Activated T-helper 2 cell treated with anti-CD3 and anti-CD28 coated beads, Interferon-gamma antibody, Interleukin-2, Interleukin-4, amounts not matched to agents 10 μg/mL and 5 μg/mL and 100 μg/mL, durations not matched to agents 14 hours and 24 hours and 36 hours (primary cell): ENCODE data around the gene CHD1. TPM values are rescaled to one million over a fixed set of nuclear protein-coding genes. Genes with fewer than 3 reads are reported as not detected.

Source experiments
- DNase-seq: peaks from one replicate; pipeline ENCODE4 v3.0.0; 2021; ENCODE audit warnings: low spot score
- H3K27ac Mint-ChIP-seq: one replicate; pipeline ENCODE4 v1.8.0; 2021; ENCODE audit warnings: mixed read lengths
- H3K27me3 Mint-ChIP-seq: one replicate; pipeline ENCODE4 v1.8.0; 2021; ENCODE audit warnings: low read depth, mixed read lengths
- H3K36me3 Mint-ChIP-seq: one replicate; pipeline ENCODE4 v1.8.0; 2021; ENCODE audit warnings: low read depth, mixed read lengths
- H3K4me1 Mint-ChIP-seq: one replicate; pipeline ENCODE4 v1.8.0; 2021; ENCODE audit warnings: low read depth, mixed read lengths
- H3K4me3 Mint-ChIP-seq: one replicate; pipeline ENCODE4 v1.8.0; 2021; ENCODE audit warnings: low read depth, mild to moderate bottlenecking, moderate library complexity, mixed read lengths
- H3K9me3 Mint-ChIP-seq: one replicate; pipeline ENCODE4 v1.8.0; 2021; ENCODE audit warnings: mixed read lengths
- intact Hi-C: fragments of 100-400 bp; cut with micrococcal nuclease; formaldehyde crosslinking; loops from one replicate; pipeline ENCODE4 v1.15.1; 2023
- total RNA-seq: library from RNA; stranded (reverse); gene quantifications from 2 replicates; pipeline ENCODE4 v1.2.3, GENCODE V29; 2022

CHD1 gene
- total RNA-seq, 1 donor from 2014 or later: 72.1 TPM

GRCh38 chr5:98813755-98814154 lies 115.1 kb downstream of the CHD1 start:
- Mint-ChIP-seq H3K36me3 (no peaks in the 10 kb centered on the region), H3K4me1 (no peaks in the 10 kb centered on the region), H3K9me3 (no peaks in the 10 kb centered on the region), H3K27me3 (peaks cover 3% of the 10 kb centered on the region), H3K4me3 (no peak overlapping the region), H3K27ac (no peak overlapping the region)
- no peak for DNase-seq
- intact Hi-C loops: no loop called here

GRCh38 chr5:98810206-98810605 lies 118.6 kb downstream of the CHD1 start:
- intact Hi-C loops: no loop called here
- H3K9me3 Mint-ChIP-seq: peaks cover 19% of the 10 kb centered on the region
- DNase-seq: no peak
- no peaks in the 10 kb centered on the region for H3K36me3 Mint-ChIP-seq
- no peaks in the 10 kb centered on the region for H3K4me1 Mint-ChIP-seq
- H3K27ac Mint-ChIP-seq: no peak overlapping the region
- no peak overlapping the region for H3K4me3 Mint-ChIP-seq
- H3K27me3 Mint-ChIP-seq: peaks cover 3% of the 10 kb centered on the region

GRCh38 chr5:98807806-98808205 lies 121.0 kb downstream of the CHD1 start:
- H3K27me3 Mint-ChIP-seq: peaks cover 3% of the 10 kb centered on the region
- intact Hi-C loops: no loop called here
- no peak overlapping the region for H3K4me3 Mint-ChIP-seq
- no peaks in the 10 kb centered on the region for H3K36me3 Mint-ChIP-seq
- H3K4me1 Mint-ChIP-seq: no peaks in the 10 kb centered on the region
- DNase-seq: no peak
- H3K27ac Mint-ChIP-seq: no peak overlapping the region
- peaks cover 22% of the 10 kb centered on the region for H3K9me3 Mint-ChIP-seq

- Mint-ChIP-seq H3K9me3 (peaks cover 22% of the 10 kb centered on the region), H3K36me3 (no peaks in the 10 kb centered on the region), H3K27me3 (peaks cover 3% of the 10 kb centered on the region), H3K4me3 (no peak overlapping the region), H3K4me1 (no peaks in the 10 kb centered on the region), H3K27ac (no peak overlapping the region)
- intact Hi-C loops: no loop called here
- DNase-seq: no peak
Measured at GRCh38 chr5:98805070-98805469, 123.7 kb downstream of the CHD1 start.

GRCh38 chr5:98804066-98804465 lies 124.7 kb downstream of the CHD1 start:
- no peak overlapping the region for H3K4me3 Mint-ChIP-seq
- intact Hi-C loops: no loop called here
- peaks cover 3% of the 10 kb centered on the region for H3K27me3 Mint-ChIP-seq
- H3K4me1 Mint-ChIP-seq: no peaks in the 10 kb centered on the region
- H3K27ac Mint-ChIP-seq: no peak overlapping the region
- H3K36me3 Mint-ChIP-seq: no peaks in the 10 kb centered on the region
- DNase-seq: no peak
- peaks cover 22% of the 10 kb centered on the region for H3K9me3 Mint-ChIP-seq

Other genes starting within 250 kb of the CHD1 start
- 0.18 and 0.39 TPM in 2 replicates for gene RGMB, start 155.3 kb downstream of the CHD1 start, total RNA-seq